ENCODE data around the gene LOC101059915.

LOC101059915 gene

DNA sequence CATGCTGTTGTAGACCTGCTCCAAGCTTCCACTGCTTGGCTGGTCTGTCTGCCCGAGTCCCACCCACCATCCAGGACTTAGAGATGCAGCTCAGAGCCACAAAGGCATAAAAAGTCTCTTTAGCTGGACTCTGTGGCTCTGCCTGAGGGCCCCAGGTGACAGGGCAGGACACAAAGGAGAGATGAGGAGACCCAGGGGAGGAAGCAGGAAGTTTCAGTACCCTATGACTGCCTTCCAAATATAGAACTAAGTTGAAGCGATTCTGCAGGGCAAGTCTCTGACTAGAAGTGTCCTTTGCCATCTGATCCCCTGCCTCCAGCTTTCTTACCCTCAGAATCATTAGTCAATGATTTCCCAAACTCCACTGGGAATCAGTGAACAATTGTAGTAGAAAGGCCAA lies 37.9 kb upstream of the LOC101059915 start:
- Histone ChIP-seq H3K4me2 (ENCODE audit: low read depth, low read length, poor library complexity, severe bottlenecking) (no peak overlapping the region), H3K79me2 (ENCODE audit: insufficient read depth, low read length) (no peaks in the 10 kb centered on the region), H3F3A (ENCODE audit: insufficient read depth) (no peaks in the 10 kb centered on the region), H3K36me3 (ENCODE audit: low read length) (no peaks in the 10 kb centered on the region), H3K9me2 (replicated peaks; ENCODE audit: insufficient read depth, low read length) (no peaks in the 10 kb centered on the region), H3K27me3 (ENCODE audit: low read length) (no peaks in the 10 kb centered on the region), H2AFZ (ENCODE audit: low read depth, low read length, severe bottlenecking) (no peak overlapping the region), H4K20me1 (ENCODE audit: low read depth, low read length) (no peaks in the 10 kb centered on the region), H3K9ac (ENCODE audit: low read length) (no peak overlapping the region), H3K4me3 (ENCODE audit: insufficient read depth, low read length, poor library complexity, severe bottlenecking) (no peak overlapping the region), H3K27ac (ENCODE audit: low read depth, low read length) (no peak overlapping the region), H3K9me3 (ENCODE audit: insufficient read depth, low read length) (no peaks in the 10 kb centered on the region)
- TF ChIP-seq, protein P1, sequence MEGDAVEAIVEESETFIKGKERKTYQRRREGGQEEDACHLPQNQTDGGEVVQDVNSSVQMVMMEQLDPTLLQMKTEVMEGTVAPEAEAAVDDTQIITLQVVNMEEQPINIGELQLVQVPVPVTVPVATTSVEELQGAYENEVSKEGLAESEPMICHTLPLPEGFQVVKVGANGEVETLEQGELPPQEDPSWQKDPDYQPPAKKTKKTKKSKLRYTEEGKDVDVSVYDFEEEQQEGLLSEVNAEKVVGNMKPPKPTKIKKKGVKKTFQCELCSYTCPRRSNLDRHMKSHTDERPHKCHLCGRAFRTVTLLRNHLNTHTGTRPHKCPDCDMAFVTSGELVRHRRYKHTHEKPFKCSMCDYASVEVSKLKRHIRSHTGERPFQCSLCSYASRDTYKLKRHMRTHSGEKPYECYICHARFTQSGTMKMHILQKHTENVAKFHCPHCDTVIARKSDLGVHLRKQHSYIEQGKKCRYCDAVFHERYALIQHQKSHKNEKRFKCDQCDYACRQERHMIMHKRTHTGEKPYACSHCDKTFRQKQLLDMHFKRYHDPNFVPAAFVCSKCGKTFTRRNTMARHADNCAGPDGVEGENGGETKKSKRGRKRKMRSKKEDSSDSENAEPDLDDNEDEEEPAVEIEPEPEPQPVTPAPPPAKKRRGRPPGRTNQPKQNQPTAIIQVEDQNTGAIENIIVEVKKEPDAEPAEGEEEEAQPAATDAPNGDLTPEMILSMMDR (IDR thresholded peaks at IDR 0.05; ENCODE audit: insufficient read depth, low read length, poor library complexity, severe bottlenecking), result no peak
- no peak for TF ChIP-seq EZH2phosphoT487 (conservative IDR thresholded peaks at IDR 0.05; ENCODE audit: low read length)

DNA sequence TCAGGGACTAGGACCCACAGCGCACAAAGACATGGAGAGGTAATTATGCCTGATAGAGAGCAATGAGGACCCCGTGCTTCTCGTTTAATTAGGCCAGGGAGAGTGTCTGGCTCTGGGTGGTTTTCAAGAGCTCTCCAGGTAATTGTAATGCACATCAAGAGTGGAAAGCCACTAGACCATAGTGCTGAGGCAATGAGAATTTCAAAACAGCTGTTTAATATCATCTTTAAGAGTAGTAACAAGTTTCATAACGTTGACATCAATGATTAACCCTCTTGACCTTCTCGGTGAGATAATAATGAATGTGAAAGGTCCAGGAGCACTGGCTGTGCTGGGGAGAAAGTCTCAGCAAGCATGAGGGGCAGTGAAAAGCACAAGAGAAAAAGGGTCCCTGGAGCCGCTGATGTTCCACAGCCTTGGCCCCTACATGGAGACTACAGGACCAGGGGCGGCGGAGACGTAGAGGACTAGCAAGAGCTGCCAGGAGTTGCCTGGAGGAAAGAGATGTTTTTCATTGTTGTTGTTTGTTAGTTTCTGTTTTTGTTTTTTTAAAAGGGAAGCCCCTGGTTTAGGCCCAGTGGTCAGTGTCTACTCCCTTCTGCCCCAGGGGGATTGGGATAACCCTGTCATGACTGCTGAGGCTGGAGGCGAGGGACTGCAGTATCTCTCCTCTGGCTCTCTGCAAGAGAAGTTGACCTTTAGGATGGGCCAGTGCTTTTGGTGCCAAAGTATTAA lies 34.3 kb upstream of the LOC101059915 start:
- TF ChIP-seq, protein P1 (IDR thresholded peaks at IDR 0.05; ENCODE audit: insufficient read depth, low read length, poor library complexity, severe bottlenecking), result no peak
- Histone ChIP-seq H3K9me2 (replicated peaks; ENCODE audit: insufficient read depth, low read length) (no peaks in the 10 kb centered on the region), H3K79me2 (ENCODE audit: insufficient read depth, low read length) (no peaks in the 10 kb centered on the region), H3K27ac (ENCODE audit: low read depth, low read length) (no peak overlapping the region), H3K9me3 (ENCODE audit: insufficient read depth, low read length) (no peaks in the 10 kb centered on the region), H3K4me2 (ENCODE audit: low read depth, low read length, poor library complexity, severe bottlenecking) (no peak overlapping the region), H3K27me3 (ENCODE audit: low read length) (no peaks in the 10 kb centered on the region), H2AFZ (ENCODE audit: low read depth, low read length, severe bottlenecking) (no peak overlapping the region), H3F3A (ENCODE audit: insufficient read depth) (no peaks in the 10 kb centered on the region), H4K20me1 (ENCODE audit: low read depth, low read length) (no peaks in the 10 kb centered on the region), H3K9ac (ENCODE audit: low read length) (no peak overlapping the region), H3K4me3 (ENCODE audit: insufficient read depth, low read length, poor library complexity, severe bottlenecking) (no peak overlapping the region), H3K36me3 (ENCODE audit: low read length) (no peaks in the 10 kb centered on the region)

DNA sequence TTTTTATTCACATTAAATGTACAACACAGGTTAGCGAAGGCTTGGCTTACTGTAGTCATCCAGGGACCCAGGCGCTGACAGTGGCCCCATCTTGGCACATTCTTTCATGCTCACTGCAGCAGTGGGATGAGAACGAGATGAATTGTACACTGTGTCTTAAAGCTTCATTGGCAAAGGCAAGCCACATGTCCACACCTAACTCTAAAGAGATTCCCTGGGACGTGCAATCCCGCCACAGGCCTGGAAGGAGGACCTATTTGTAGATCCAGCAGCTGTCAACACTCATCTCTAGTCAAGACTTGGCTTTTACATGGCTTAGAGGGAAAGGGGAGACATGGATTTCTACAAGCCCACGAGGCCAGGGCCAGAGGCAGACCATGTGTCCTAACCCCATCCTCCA lies 33.0 kb upstream of the LOC101059915 start:
- Histone ChIP-seq H3K9me3 (ENCODE audit: insufficient read depth, low read length) (no peaks in the 10 kb centered on the region), H3K79me2 (ENCODE audit: insufficient read depth, low read length) (no peaks in the 10 kb centered on the region), H3K27me3 (ENCODE audit: low read length) (no peaks in the 10 kb centered on the region), H3K4me3 (ENCODE audit: insufficient read depth, low read length, poor library complexity, severe bottlenecking) (no peak overlapping the region), H3K9ac (ENCODE audit: low read length) (no peak overlapping the region), H3K27ac (ENCODE audit: low read depth, low read length) (no peak overlapping the region), H3F3A (ENCODE audit: insufficient read depth) (no peaks in the 10 kb centered on the region), H3K9me2 (replicated peaks; ENCODE audit: insufficient read depth, low read length) (no peaks in the 10 kb centered on the region), H3K36me3 (ENCODE audit: low read length) (no peaks in the 10 kb centered on the region), H2AFZ (ENCODE audit: low read depth, low read length, severe bottlenecking) (no peak overlapping the region), H4K20me1 (ENCODE audit: low read depth, low read length) (no peaks in the 10 kb centered on the region), H3K4me2 (ENCODE audit: low read depth, low read length, poor library complexity, severe bottlenecking) (no peak overlapping the region)
- TF ChIP-seq EZH2phosphoT487 (conservative IDR thresholded peaks at IDR 0.05; ENCODE audit: low read length), result no peak
- TF ChIP-seq, protein P1 (IDR thresholded peaks at IDR 0.05; ENCODE audit: insufficient read depth, low read length, poor library complexity, severe bottlenecking), result no peak

Measured in SU-DHL-6 (cell line).